Endometrium (tissue), 2 donors: ENCODE data around the gene HDDC2.
"Not testable (repeated sequence)": the region's sequence is repeated elsewhere in the genome, so short reads cannot be mapped to it uniquely, and the experiment has no call there.

Experiments
- FAIRE-seq: peaks from 2 replicates; lab custom pipeline; 2012; peaks lifted over from hg19 to GRCh38; lab: Jason Lieb, UNC
- donor health status: control.
- donor health status: control.

Gene HDDC2

GRCh38 chr6:125306756-125307149 is 5.0 kb upstream of the HDDC2 start:
- no peak for FAIRE-seq

GRCh38 chr6:125304970-125305660 is 3.3 kb upstream of the HDDC2 start:
- FAIRE-seq, result no peak

GRCh38 chr6:125303512-125303854 is 1.7 kb upstream of the HDDC2 start:
- FAIRE-seq, result no peak

- FAIRE-seq, result no peak
Measured at GRCh38 chr6:125302840-125303511, 1.2 kb upstream of the HDDC2 start.

GRCh38 chr6:125300992-125301434 is 754 bp downstream of the HDDC2 start:
- FAIRE-seq, result no peak

- FAIRE-seq, result no peak
Measured at GRCh38 chr6:125299257-125299656, 2.5 kb downstream of the HDDC2 start.

GRCh38 chr6:125296471-125296870 is 5.3 kb downstream of the HDDC2 start:
- no peak for FAIRE-seq

GRCh38 chr6:125294925-125295324 is 6.8 kb downstream of the HDDC2 start:
- FAIRE-seq, result no peak

- no peak for FAIRE-seq
Measured at GRCh38 chr6:125294036-125294435, 7.7 kb downstream of the HDDC2 start.

GRCh38 chr6:125293587-125293986 is 8.2 kb downstream of the HDDC2 start:
- no peak for FAIRE-seq

- no peak for FAIRE-seq
Measured at GRCh38 chr6:125287718-125288117, 14.0 kb downstream of the HDDC2 start.

- FAIRE-seq, result no peak
Measured at GRCh38 chr6:125285936-125286335, 15.8 kb downstream of the HDDC2 start.

- no peak for FAIRE-seq
Measured at GRCh38 chr6:125285353-125285752, 16.4 kb downstream of the HDDC2 start.

- FAIRE-seq, result not testable (repeated sequence)
Measured at GRCh38 chr6:125282470-125282869, 19.3 kb downstream of the HDDC2 start.

GRCh38 chr6:125280370-125281035 is 21.3 kb downstream of the HDDC2 start:
- not testable (repeated sequence) for FAIRE-seq

GRCh38 chr6:125279961-125280360 is 21.8 kb downstream of the HDDC2 start:
- no peak for FAIRE-seq

- FAIRE-seq, result no peak
Measured at GRCh38 chr6:125277838-125278237, 23.9 kb downstream of the HDDC2 start.

GRCh38 chr6:125275779-125276178 is 26.0 kb downstream of the HDDC2 start:
- FAIRE-seq, result no peak

GRCh38 chr6:125274935-125275334 is 26.8 kb downstream of the HDDC2 start:
- no peak for FAIRE-seq

- no peak for FAIRE-seq
Measured at GRCh38 chr6:125273965-125274364, 27.8 kb downstream of the HDDC2 start.

- no peak for FAIRE-seq
Measured at GRCh38 chr6:125273251-125273650, 28.5 kb downstream of the HDDC2 start.

- no peak for FAIRE-seq
Measured at GRCh38 chr6:125271486-125272159, 30.1 kb downstream of the HDDC2 start.

GRCh38 chr6:125270380-125270779 is 31.4 kb downstream of the HDDC2 start:
- no peak for FAIRE-seq
